Glomerular visceral epithelial cell (primary cell): ENCODE results near the gene CD63.

Source experiments
- DNase-seq: peaks from one replicate; pipeline ENCODE4 v3.0.0-alpha.2; 2016; ENCODE audit errors: extremely low spot score

The CD63 gene

GRCh38 chr12:55739025-55739378 lies 10.2 kb upstream of the CD63 start:
- DNase-seq: no peak

GRCh38 chr12:55738123-55739024 lies 9.6 kb upstream of the CD63 start:
- DNase-seq: peak; percentile 83

- no peak for DNase-seq
These were observed 8.8 kb upstream of the CD63 start for GRCh38 chr12:55737581-55738122.

- DNase-seq: peak; percentile 59
These were observed 8.2 kb upstream of the CD63 start for GRCh38 chr12:55736780-55737580.

GRCh38 chr12:55736076-55736475 lies 7.3 kb upstream of the CD63 start:
- no peak for DNase-seq

- DNase-seq: no peak
These were observed 5.8 kb upstream of the CD63 start for GRCh38 chr12:55734595-55734994.

- DNase-seq: no peak
These were observed 5.0 kb upstream of the CD63 start for GRCh38 chr12:55733858-55734257.

- no peak for DNase-seq
These were observed 4.3 kb upstream of the CD63 start for GRCh38 chr12:55733021-55733555.

- no peak for DNase-seq
These were observed 3.5 kb upstream of the CD63 start for GRCh38 chr12:55732288-55732687.

GRCh38 chr12:55729819-55730818 lies 1.3 kb upstream of the CD63 start:
- peak; percentile 69 for DNase-seq

GRCh38 chr12:55728186-55728938 lies 447 bp downstream of the CD63 start:
- DNase-seq: peak; percentile 74

- DNase-seq: no peak
These were observed 1.1 kb downstream of the CD63 start for GRCh38 chr12:55727643-55728185.

GRCh38 chr12:55726971-55727370 lies 1.8 kb downstream of the CD63 start:
- no peak for DNase-seq

- DNase-seq: no peak
These were observed 3.3 kb downstream of the CD63 start for GRCh38 chr12:55725556-55725955.

- no peak for DNase-seq
These were observed 3.9 kb downstream of the CD63 start for GRCh38 chr12:55724940-55725309.

GRCh38 chr12:55724226-55724939 lies 4.4 kb downstream of the CD63 start:
- DNase-seq: peak; percentile 61

- DNase-seq: no peak
These were observed 5.1 kb downstream of the CD63 start for GRCh38 chr12:55723516-55724225.

- DNase-seq: peak; percentile 81
These were observed 5.9 kb downstream of the CD63 start for GRCh38 chr12:55722948-55723347.
